NB4 (cell line): ENCODE data around the gene ARHGAP22.

Source experiments
- DNase-seq: peaks from one replicate; pipeline ENCODE4 v3.0.0; 2010; ENCODE audit warnings: low read depth
- H3K4me3 ChIP-seq: one replicate; pipeline ENCODE4 v1.5.1; 2011; ENCODE audit warnings: mild to moderate bottlenecking, low read depth, low read length, moderate library complexity
- MYC ChIP-seq: IDR thresholded peaks from 2 replicates; pipeline ENCODE4 v1.6.1; 2011; ENCODE audit warnings: low read depth, low read length
- POLR2A ChIP-seq: IDR thresholded peaks from 2 replicates; pipeline ENCODE4 v1.6.1; 2011; ENCODE audit warnings: mild to moderate bottlenecking; ENCODE audit not compliant: insufficient read length; ENCODE audit errors: extremely low read depth
- TF ChIP-seq, protein P1 (sequence below): IDR thresholded peaks from one replicate; pipeline ENCODE4 v1.5.1; 2012; ENCODE audit warnings: low read depth, low read length
- TF ChIP-seq, protein P2 (sequence below): IDR thresholded peaks from 2 replicates; pipeline ENCODE4 v1.6.1; 2011; ENCODE audit warnings: low read depth, low read length

Gene ARHGAP22

DNA sequence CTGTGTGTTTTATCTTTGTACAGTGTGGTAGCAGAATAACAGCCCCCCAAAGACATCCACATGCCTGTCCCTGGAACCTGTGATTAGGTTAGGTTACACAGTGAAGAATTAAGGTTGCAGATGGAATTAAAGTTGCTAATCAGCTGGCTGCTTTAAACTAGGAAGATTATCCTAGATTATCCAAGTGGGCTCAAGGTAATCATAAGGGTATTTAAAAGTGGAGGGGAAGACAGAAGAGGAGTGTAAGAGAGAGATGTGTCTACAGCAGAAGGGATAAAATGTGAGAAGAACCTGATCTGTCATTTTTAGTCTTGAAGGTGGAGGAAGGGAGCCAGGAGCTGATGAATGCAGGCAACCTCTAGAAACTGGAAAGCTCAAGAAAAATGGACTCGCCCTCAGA, 117.6 kb downstream of the ARHGAP22 start:
- DNase-seq, result no peak
- no peak overlapping the region for H3K4me3 ChIP-seq
- TF ChIP-seq POLR2A (no peak), MYC (no peak)
- TF ChIP-seq, protein P1, sequence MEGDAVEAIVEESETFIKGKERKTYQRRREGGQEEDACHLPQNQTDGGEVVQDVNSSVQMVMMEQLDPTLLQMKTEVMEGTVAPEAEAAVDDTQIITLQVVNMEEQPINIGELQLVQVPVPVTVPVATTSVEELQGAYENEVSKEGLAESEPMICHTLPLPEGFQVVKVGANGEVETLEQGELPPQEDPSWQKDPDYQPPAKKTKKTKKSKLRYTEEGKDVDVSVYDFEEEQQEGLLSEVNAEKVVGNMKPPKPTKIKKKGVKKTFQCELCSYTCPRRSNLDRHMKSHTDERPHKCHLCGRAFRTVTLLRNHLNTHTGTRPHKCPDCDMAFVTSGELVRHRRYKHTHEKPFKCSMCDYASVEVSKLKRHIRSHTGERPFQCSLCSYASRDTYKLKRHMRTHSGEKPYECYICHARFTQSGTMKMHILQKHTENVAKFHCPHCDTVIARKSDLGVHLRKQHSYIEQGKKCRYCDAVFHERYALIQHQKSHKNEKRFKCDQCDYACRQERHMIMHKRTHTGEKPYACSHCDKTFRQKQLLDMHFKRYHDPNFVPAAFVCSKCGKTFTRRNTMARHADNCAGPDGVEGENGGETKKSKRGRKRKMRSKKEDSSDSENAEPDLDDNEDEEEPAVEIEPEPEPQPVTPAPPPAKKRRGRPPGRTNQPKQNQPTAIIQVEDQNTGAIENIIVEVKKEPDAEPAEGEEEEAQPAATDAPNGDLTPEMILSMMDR, result no peak
- TF ChIP-seq, protein P2, sequence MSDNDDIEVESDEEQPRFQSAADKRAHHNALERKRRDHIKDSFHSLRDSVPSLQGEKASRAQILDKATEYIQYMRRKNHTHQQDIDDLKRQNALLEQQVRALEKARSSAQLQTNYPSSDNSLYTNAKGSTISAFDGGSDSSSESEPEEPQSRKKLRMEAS, result no peak

DNA sequence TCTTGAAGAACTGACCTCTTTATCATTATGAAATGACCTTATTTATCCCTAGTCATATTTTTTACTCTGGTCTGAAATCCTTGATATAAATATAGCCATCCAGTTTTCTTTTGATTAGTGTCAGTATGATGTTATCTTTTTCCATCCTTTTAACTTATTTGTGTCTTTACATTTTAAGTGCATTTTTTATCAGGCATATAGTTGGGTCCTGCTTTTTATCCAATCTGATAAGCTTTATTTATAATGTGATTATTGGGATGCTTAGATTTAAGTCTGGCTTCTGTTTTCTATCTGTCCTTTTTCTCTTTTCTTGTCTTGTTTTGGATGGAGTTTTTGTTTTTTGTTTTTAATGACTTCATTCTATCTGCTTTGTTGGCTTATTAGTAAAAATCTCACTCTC, 119.2 kb downstream of the ARHGAP22 start:
- no peak overlapping the region for H3K4me3 ChIP-seq
- TF ChIP-seq MYC, result no peak
- TF ChIP-seq, protein P2, result no peak
- TF ChIP-seq, protein P1, result no peak
- TF ChIP-seq POLR2A, result no peak
- no peak for DNase-seq

DNA sequence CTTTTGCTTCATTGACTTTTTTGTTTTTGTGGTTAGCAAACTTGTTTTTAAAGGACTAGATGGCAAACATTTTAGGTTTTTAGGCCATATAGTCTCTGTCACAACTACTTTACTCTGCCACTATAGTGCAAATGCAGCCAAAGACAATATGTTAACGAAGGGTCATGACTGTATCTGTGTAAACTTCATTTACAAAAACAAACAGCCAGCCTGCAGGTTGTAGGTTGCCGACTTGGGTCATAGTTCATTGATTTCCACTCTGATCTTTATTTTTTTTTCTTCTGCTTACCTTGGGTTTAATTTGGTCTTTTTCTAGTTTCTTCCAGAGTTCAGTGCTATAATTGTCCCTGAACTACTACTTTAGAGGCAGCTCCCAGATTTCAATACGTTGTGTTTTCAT, 120.0 kb downstream of the ARHGAP22 start:
- TF ChIP-seq MYC, result no peak
- TF ChIP-seq, protein P2, result no peak
- no peak for TF ChIP-seq POLR2A
- TF ChIP-seq, protein P1, result no peak
- no peak overlapping the region for H3K4me3 ChIP-seq
- DNase-seq, result no peak

DNA sequence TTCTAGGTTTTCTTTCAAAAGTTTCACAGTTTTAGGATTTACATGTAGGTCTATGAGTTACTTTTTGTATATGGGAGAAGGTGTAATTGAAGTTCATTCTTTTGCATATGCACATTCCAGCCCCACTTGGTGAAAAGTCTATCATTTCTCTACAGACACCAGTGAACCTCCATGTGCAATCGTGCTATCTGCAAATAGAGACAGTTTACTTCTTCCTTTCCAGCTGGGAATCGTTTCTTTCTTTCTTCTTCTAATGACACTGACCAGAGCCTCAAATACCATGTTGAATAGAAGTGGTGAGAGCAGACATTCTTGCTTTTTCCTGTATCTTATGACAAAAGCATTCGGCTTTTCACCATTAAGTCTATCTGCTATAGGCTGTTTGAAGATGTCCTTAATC, 122.7 kb downstream of the ARHGAP22 start:
- DNase-seq, result no peak
- no peak for TF ChIP-seq POLR2A
- TF ChIP-seq, protein P2, result no peak
- no peak for TF ChIP-seq MYC
- TF ChIP-seq, protein P1, result no peak
- no peak overlapping the region for H3K4me3 ChIP-seq

DNA sequence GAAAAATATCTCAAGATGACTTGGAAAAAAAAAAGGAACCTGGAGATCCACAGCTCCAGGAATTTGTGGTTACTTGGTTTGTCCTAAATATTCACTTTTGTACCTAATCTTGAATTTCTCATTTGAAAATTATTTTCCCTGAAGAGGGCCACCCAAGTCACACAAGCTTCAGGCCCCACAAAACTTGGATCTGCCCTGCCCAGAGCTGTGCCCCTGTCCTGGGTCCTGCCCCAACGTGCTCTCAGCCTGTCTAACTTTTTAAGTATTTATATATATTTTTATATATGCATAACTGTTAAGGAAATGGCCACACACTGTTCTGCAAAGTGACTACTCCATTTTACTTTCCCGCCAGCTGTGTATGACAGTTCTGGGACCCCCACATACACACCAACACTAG, 123.5 kb downstream of the ARHGAP22 start:
- TF ChIP-seq MYC, result no peak
- TF ChIP-seq, protein P2, result no peak
- TF ChIP-seq, protein P1, result no peak
- TF ChIP-seq POLR2A, result no peak
- no peak overlapping the region for H3K4me3 ChIP-seq
- DNase-seq, result no peak
